KMS-11 (cell line): ENCODE measurements around the gene RPL36AL.
A peak's percentile ranks its signal among the peaks of the same experiment; 100 is the strongest.

Experiments used
- H2AFZ ChIP-seq: fragments of 200-600 bp; sonication (generic); 2 replicates; pipeline ENCODE4 v1.6.1; 2016; ENCODE audit warnings: antibody characterized with exemption, mixed run types, low read depth
- H3K27ac ChIP-seq: fragments of 200-600 bp; sonication (generic); 2 replicates; pipeline ENCODE4 v1.6.1; 2016; ENCODE audit warnings: mild to moderate bottlenecking, mixed run types
- H3K27me3 ChIP-seq: fragments of 200-600 bp; sonication (generic); 2 replicates; pipeline ENCODE4 v1.6.1; 2017; ENCODE audit warnings: mild to moderate bottlenecking, low read depth, mixed run types, moderate library complexity; ENCODE audit not compliant: insufficient read depth
- H3K36me3 ChIP-seq: fragments of 200-600 bp; sonication (generic); 2 replicates; pipeline ENCODE4 v1.6.1; 2017; ENCODE audit warnings: mild to moderate bottlenecking, mixed run types; ENCODE audit not compliant: insufficient read depth
- H3K4me1 ChIP-seq: fragments of 200-600 bp; sonication (generic); 2 replicates; pipeline ENCODE4 v1.6.1; 2016; ENCODE audit warnings: mild to moderate bottlenecking, low read depth, mixed run types; ENCODE audit not compliant: poor library complexity, severe bottlenecking
- H3K4me2 ChIP-seq: fragments of 200-600 bp; sonication (generic); 2 replicates; pipeline ENCODE4 v1.7.0; 2016; ENCODE audit warnings: mild to moderate bottlenecking, mixed run types
- H3K4me3 ChIP-seq: fragments of 200-600 bp; sonication (generic); IDR thresholded peaks from 2 replicates; pipeline ENCODE4 v1.6.1; 2017; ENCODE audit warnings: low read depth, low read length, mixed read lengths; ENCODE audit not compliant: insufficient read depth
- H3K79me2 ChIP-seq: fragments of 200-600 bp; sonication (generic); 2 replicates; pipeline ENCODE4 v1.6.1; 2016; ENCODE audit warnings: low read depth, mixed run types; ENCODE audit not compliant: insufficient read depth
- H3K9ac ChIP-seq: fragments of 200-600 bp; sonication (generic); 2 replicates; pipeline ENCODE4 v1.6.1; 2016; ENCODE audit warnings: mild to moderate bottlenecking, mixed run types
- H4K20me1 ChIP-seq: fragments of 200-600 bp; sonication (generic); 2 replicates; pipeline ENCODE4 v1.6.1; 2016; ENCODE audit warnings: mild to moderate bottlenecking, mixed run types; ENCODE audit not compliant: insufficient read depth
- CTCF ChIP-seq: fragments of 200-600 bp; sonication (generic); conservative IDR thresholded peaks from 2 replicates; pipeline ENCODE4 v1.6.1; 2017; ENCODE audit warnings: low read depth, mild to moderate bottlenecking, antibody characterized with exemption, low read length, moderate library complexity, mixed read lengths

The RPL36AL gene

DNA sequence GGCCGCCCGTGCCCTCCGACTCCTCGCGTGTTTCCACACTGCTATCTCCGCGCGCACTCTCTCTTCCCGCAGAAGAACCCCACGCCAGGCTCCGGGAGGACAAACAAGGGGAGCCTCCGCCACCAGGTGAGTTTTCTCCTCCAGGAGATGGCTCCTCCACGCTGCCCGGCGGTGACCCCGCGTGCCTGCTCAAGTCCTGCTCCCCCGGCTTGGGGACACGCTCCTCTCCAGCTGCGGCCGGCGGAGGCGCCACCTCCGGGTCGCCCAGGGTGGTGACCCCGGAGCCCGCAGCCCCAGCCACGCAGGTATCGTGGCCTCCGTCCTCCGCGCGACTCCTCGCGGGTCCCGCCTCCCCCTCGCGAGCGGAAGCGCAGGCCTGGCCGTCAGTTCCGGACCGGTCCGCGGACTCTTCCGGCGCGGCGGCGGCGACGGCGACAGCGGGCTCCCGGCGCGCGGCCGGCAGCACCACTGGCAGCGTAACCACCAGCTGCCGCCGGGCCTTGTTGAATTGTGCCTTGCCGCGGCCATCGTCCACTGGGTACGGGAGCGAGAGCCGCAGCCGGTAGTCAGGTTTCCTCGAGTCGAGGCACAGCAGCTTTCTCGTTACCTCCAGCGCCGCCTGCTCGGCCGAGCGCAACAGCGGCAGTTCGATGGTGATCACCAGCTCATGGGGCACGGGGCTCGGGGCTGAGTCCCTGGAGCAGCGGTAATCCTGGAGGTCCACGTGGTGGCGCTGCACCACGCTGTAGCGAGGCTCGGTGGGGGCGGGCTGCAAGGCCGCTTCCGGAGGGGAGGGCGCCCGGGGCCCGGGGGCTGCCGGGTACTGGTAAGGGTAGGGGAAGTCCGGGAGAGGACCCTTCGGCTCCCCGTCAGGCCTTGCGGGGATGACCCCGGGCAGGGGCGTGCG is 13.5 kb upstream of the RPL36AL start:
- no peaks in the 10 kb centered on the region for H3K36me3 ChIP-seq
- H3K4me1 ChIP-seq: peaks cover 36% of the 10 kb centered on the region
- H3K79me2 ChIP-seq: peaks cover 82% of the 10 kb centered on the region
- no peaks in the 10 kb centered on the region for H3K27me3 ChIP-seq
- no peak overlapping the region for H3K4me3 ChIP-seq
- peak overlapping the region; percentile 98 for H3K27ac ChIP-seq
- H3K9ac ChIP-seq: peak overlapping the region; percentile 96
- H2AFZ ChIP-seq: peak overlapping the region; percentile 36; the same call in 1 of the 2 replicates
- H4K20me1 ChIP-seq: no peaks in the 10 kb centered on the region
- peak; percentile 73 for TF ChIP-seq CTCF
- H3K4me2 ChIP-seq: no peak overlapping the region; the same call in 1 of the 2 replicates

GRCh38 chr14:49623941-49624839 is 3.8 kb upstream of the RPL36AL start:
- Histone ChIP-seq H3K9ac (peak overlapping the region; percentile 97), H3K79me2 (peaks cover 73% of the 10 kb centered on the region), H3K27ac (peak overlapping the region; percentile 99), H3K36me3 (no peaks in the 10 kb centered on the region; the same call in 1 of the 2 replicates), H3K4me3 (no peak overlapping the region), H4K20me1 (no peaks in the 10 kb centered on the region), H3K27me3 (no peaks in the 10 kb centered on the region), H2AFZ (no peak overlapping the region), H3K4me2 (peak overlapping the region; percentile 96), H3K4me1 (peaks cover 37% of the 10 kb centered on the region)
- no peak for TF ChIP-seq CTCF

DNA sequence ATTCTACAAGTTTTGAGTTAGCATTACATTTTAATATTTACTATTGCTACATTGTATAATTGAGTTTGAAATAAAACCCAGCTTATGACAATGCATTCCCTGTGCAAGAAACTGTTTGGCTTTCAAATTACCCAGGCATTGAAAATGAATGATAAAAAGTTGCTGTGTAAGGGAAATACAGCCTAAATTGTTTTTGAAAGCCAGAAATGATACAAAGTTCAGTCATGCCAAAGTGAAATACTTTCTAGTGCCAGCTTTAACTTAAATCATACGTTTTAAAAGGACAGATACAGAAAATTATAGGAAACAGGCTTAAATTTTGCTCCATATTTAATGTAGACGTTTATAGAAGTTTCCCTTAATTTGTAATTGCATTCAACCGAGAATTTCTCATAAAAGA is 3.0 kb upstream of the RPL36AL start:
- Histone ChIP-seq H3K36me3 (peaks cover 5% of the 10 kb centered on the region; the same call in 1 of the 2 replicates), H3K79me2 (peaks cover 81% of the 10 kb centered on the region), H3K4me2 (peak overlapping the region; percentile 96), H3K4me3 (no peak overlapping the region), H4K20me1 (no peaks in the 10 kb centered on the region), H2AFZ (no peak overlapping the region), H3K4me1 (peaks cover 36% of the 10 kb centered on the region), H3K27ac (peak overlapping the region; percentile 99), H3K27me3 (no peaks in the 10 kb centered on the region), H3K9ac (peak overlapping the region; percentile 97)
- no peak for TF ChIP-seq CTCF

GRCh38 chr14:49622022-49622607 is 1.7 kb upstream of the RPL36AL start:
- peak overlapping the region; percentile 97; the same call in 1 of the 2 replicates for H3K9ac ChIP-seq
- no peaks in the 10 kb centered on the region for H3K27me3 ChIP-seq
- H3K4me3 ChIP-seq: no peak overlapping the region
- H3K4me1 ChIP-seq: peaks cover 36% of the 10 kb centered on the region
- H4K20me1 ChIP-seq: no peaks in the 10 kb centered on the region
- H2AFZ ChIP-seq: no peak overlapping the region
- peak overlapping the region; percentile 96 for H3K4me2 ChIP-seq
- TF ChIP-seq CTCF: no peak
- peak overlapping the region; percentile 99 for H3K27ac ChIP-seq
- peaks cover 89% of the 10 kb centered on the region for H3K79me2 ChIP-seq
- peaks cover 7% of the 10 kb centered on the region; the same call in 1 of the 2 replicates for H3K36me3 ChIP-seq
